ENCODE measurements around the gene UBE2G1.

Gene UBE2G1

GRCh38 chr17:4317610-4318009 is 48.9 kb downstream of the UBE2G1 start:
- TF ChIP-seq, protein P1, sequence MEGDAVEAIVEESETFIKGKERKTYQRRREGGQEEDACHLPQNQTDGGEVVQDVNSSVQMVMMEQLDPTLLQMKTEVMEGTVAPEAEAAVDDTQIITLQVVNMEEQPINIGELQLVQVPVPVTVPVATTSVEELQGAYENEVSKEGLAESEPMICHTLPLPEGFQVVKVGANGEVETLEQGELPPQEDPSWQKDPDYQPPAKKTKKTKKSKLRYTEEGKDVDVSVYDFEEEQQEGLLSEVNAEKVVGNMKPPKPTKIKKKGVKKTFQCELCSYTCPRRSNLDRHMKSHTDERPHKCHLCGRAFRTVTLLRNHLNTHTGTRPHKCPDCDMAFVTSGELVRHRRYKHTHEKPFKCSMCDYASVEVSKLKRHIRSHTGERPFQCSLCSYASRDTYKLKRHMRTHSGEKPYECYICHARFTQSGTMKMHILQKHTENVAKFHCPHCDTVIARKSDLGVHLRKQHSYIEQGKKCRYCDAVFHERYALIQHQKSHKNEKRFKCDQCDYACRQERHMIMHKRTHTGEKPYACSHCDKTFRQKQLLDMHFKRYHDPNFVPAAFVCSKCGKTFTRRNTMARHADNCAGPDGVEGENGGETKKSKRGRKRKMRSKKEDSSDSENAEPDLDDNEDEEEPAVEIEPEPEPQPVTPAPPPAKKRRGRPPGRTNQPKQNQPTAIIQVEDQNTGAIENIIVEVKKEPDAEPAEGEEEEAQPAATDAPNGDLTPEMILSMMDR (IDR thresholded peaks at IDR 0.05; ENCODE audit: low read depth, low read length, missing control alignments) = no peak
- in situ Hi-C loops (cut with HindIII; ENCODE audit: low sequenced_read_pairs) = no loop called here
- no peak overlapping the region for H3K4me3 ChIP-seq (ENCODE audit: low read depth, low read length)
- no peak for DNase-seq (ENCODE audit: low read depth)

DNA sequence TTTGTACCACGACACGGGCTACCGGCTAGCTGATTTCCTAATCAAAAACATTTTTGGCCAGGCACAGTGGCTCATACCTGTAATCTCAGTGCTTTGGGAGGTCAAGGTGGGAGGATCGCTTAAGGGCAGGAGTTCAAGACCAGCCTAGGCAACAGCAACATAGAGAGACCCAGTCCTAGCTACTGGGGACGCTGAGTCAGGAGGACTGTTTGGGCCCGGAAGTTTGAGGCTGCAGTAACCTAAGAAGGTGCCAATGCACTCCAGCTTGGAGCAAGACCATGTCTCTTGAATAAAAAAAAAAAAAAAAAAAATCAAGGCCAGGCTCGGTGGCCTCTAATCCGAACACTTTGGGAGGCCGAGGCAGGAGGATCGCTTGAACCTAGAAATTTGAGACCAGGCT is 49.8 kb downstream of the UBE2G1 start:
- TF ChIP-seq, protein P1 (IDR thresholded peaks at IDR 0.05; ENCODE audit: low read depth, low read length, missing control alignments) = no peak
- no peak overlapping the region for H3K4me3 ChIP-seq (ENCODE audit: low read depth, low read length)
- in situ Hi-C loops (cut with HindIII; ENCODE audit: low sequenced_read_pairs) = no loop called here
- no peak for DNase-seq (ENCODE audit: low read depth)

- TF ChIP-seq, protein P1 (IDR thresholded peaks at IDR 0.05; ENCODE audit: low read depth, low read length, missing control alignments) = no peak
- H3K4me3 ChIP-seq (ENCODE audit: low read depth, low read length) = no peak overlapping the region
- DNase-seq (ENCODE audit: low read depth) = no peak
- in situ Hi-C loops (cut with HindIII; ENCODE audit: low sequenced_read_pairs) = no loop called here
Measured at GRCh38 chr17:4314618-4315017, 51.9 kb downstream of the UBE2G1 start.

- H3K4me3 ChIP-seq (ENCODE audit: low read depth, low read length) = no peak overlapping the region
- in situ Hi-C loops (cut with HindIII; ENCODE audit: low sequenced_read_pairs) = no loop called here
- no peak for DNase-seq (ENCODE audit: low read depth)
- TF ChIP-seq, protein P1 (IDR thresholded peaks at IDR 0.05; ENCODE audit: low read depth, low read length, missing control alignments) = no peak
Measured at GRCh38 chr17:4314179-4314578, 52.3 kb downstream of the UBE2G1 start.

- TF ChIP-seq, protein P1 (IDR thresholded peaks at IDR 0.05; ENCODE audit: low read depth, low read length, missing control alignments) = no peak
- DNase-seq (ENCODE audit: low read depth) = no peak
- no peak overlapping the region for H3K4me3 ChIP-seq (ENCODE audit: low read depth, low read length)
- in situ Hi-C loops (cut with HindIII; ENCODE audit: low sequenced_read_pairs) = no loop called here
Measured at GRCh38 chr17:4313221-4314114, 53.0 kb downstream of the UBE2G1 start.

DNA sequence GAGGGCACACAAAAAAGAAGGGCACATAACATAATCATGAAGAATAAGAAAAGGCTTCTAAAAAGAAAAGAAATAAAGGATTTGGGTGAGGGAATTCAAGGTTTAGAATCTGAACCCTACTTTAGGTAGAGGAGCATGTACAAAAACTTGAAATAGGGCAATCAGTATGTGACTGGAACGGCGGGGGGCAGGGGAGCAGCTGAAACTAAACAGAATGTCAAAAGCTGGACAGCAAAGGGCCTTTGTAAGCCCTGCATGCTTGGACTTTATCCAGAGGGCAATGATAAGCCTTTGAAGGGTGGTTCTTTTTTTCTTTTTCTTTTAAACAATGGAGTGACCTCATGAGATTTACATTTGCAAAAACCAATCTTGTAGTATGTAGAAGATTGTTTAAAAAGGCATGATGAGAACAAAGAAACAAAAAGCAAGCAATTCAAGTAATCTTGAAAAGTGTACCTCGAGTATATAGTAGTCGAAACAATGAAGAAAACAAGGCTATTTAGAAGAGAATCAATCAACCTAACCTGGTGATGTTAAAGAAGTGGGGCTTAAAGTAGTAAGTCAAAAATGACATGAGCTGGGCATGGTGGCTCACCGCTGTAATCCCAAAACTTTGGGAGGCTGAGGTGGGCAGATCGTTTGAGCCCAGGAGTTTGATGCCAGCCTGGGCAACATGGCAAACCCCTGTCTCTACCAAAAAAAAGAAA is 56.0 kb downstream of the UBE2G1 start:
- peak; percentile 28 for DNase-seq (ENCODE audit: low read depth)
- in situ Hi-C loops (cut with HindIII; ENCODE audit: low sequenced_read_pairs) = no loop called here
- H3K4me3 ChIP-seq (ENCODE audit: low read depth, low read length) = no peak overlapping the region

More for the DNA sequence above, 56.0 kb downstream of the UBE2G1 start:
- TF ChIP-seq, protein P1 (IDR thresholded peaks at IDR 0.05; ENCODE audit: low read depth, low read length, missing control alignments) = no peak

Data from astrocyte of the cerebellum (primary cell).